Neural progenitor cell (in vitro differentiated cells): ENCODE data around the gene FOXJ1. TPM values are rescaled to one million over a fixed set of nuclear protein-coding genes. Genes with fewer than 3 reads are reported as not detected.
A peak's percentile ranks its signal among the peaks of the same experiment; 100 is the strongest.
"Not testable (repeated sequence)": the region's sequence is repeated elsewhere in the genome, so short reads cannot be mapped to it uniquely, and the experiment has no call there.

Experiments used
- DNase-seq: peaks from one replicate; pipeline ENCODE4 v3.0.0-alpha.2; 2016; ENCODE audit warnings: low spot score
- H2AFZ ChIP-seq: fragments of 200-600 bp; sonication (generic); replicated peaks from 2 replicates; pipeline ENCODE4 v1.6.1; 2016; ENCODE audit warnings: antibody characterized with exemption
- H3F3A ChIP-seq: fragments of 200-600 bp; sonication (generic); 2 replicates; pipeline ENCODE4 v1.6.1; 2016; ENCODE audit warnings: antibody characterized with exemption, low read depth
- H3K27ac ChIP-seq: fragments of 200-600 bp; sonication (generic); 2 replicates; pipeline ENCODE4 v1.5.1; 2016; ENCODE audit warnings: mild to moderate bottlenecking
- H3K27me3 ChIP-seq: fragments of 200-600 bp; sonication (generic); 2 replicates; pipeline ENCODE4 v1.6.1; 2016; ENCODE audit warnings: mild to moderate bottlenecking, moderate library complexity
- H3K36me3 ChIP-seq: fragments of 200-600 bp; sonication (generic); 2 replicates; pipeline ENCODE4 v1.5.1; 2016
- H3K4me1 ChIP-seq: fragments of 200-600 bp; sonication (generic); 2 replicates; pipeline ENCODE4 v1.6.1; 2016; ENCODE audit warnings: mixed run types
- H3K4me2 ChIP-seq: fragments of 200-600 bp; sonication (generic); 2 replicates; pipeline ENCODE4 v1.6.1; 2016
- H3K4me3 ChIP-seq: fragments of 200-600 bp; sonication (generic); 2 replicates; pipeline ENCODE4 v1.5.1; 2016
- H3K79me2 ChIP-seq: fragments of 200-600 bp; sonication (generic); 2 replicates; pipeline ENCODE4 v1.6.1; 2016; ENCODE audit warnings: low read depth
- H3K9ac ChIP-seq: fragments of 200-600 bp; sonication (generic); 2 replicates; pipeline ENCODE4 v1.6.1; 2016
- H3K9me3 ChIP-seq: fragments of 200-600 bp; sonication (generic); 2 replicates; pipeline ENCODE4 v1.5.1; 2016; ENCODE audit warnings: low read depth
- H4K20me1 ChIP-seq: fragments of 200-600 bp; sonication (generic); 2 replicates; pipeline ENCODE4 v1.6.1; 2016; ENCODE audit warnings: low read depth
- H3K27ac Mint-ChIP-seq: 3 replicates; pipeline ENCODE4 v1.8.0; 2021; ENCODE audit warnings: mixed read lengths
- H3K27me3 Mint-ChIP-seq: 2 replicates; pipeline ENCODE4 v1.8.0; 2022; ENCODE audit warnings: low read depth, mild to moderate bottlenecking, inconsistent platforms, moderate library complexity, mixed read lengths; ENCODE audit not compliant: insufficient read depth
- H3K36me3 Mint-ChIP-seq: 3 replicates; pipeline ENCODE4 v1.8.0; 2021; ENCODE audit warnings: mixed read lengths
- H3K4me1 Mint-ChIP-seq: 3 replicates; pipeline ENCODE4 v1.8.0; 2021; ENCODE audit warnings: mixed read lengths
- H3K4me3 Mint-ChIP-seq: 3 replicates; pipeline ENCODE4 v1.8.0; 2021; ENCODE audit warnings: mild to moderate bottlenecking, moderate library complexity, mixed read lengths
- H3K9me3 Mint-ChIP-seq: 3 replicates; pipeline ENCODE4 v1.8.0; 2020; ENCODE audit warnings: mixed read lengths
- CTCF ChIP-seq: fragments of 200-600 bp; sonication (generic); IDR thresholded peaks from 2 replicates; pipeline ENCODE4 v1.5.1; 2017; ENCODE audit warnings: antibody characterized with exemption, mild to moderate bottlenecking
- EZH2 ChIP-seq: fragments of 200-600 bp; sonication (generic); IDR thresholded peaks from 2 replicates; pipeline ENCODE4 v1.6.1; 2017; ENCODE audit warnings: antibody characterized with exemption, mild to moderate bottlenecking, moderate library complexity
- EZH2phosphoT487 ChIP-seq: fragments of 200-600 bp; sonication (generic); IDR thresholded peaks from 2 replicates; pipeline ENCODE4 v1.6.1; 2017; ENCODE audit warnings: antibody characterized with exemption
- total RNA-seq: library from RNA; depleted of rRNA; stranded (reverse); fragments of >200 nt; gene quantifications from 2 replicates; pipeline ENCODE4 v1.2.3, GENCODE V29; 2015; ENCODE audit warnings: low replicate concordance

Gene FOXJ1
- total RNA-seq, 1 donor from 2014 or later, result 0.49 TPM

GRCh38 chr17:76188213-76189016, 47.4 kb upstream of the FOXJ1 start:
- TF ChIP-seq EZH2, result no peak
- TF ChIP-seq CTCF, result no peak
- no peak for TF ChIP-seq EZH2phosphoT487
- no peaks in the 10 kb centered on the region for H3K27me3 Mint-ChIP-seq
- H3K9me3 Mint-ChIP-seq, result no peaks in the 10 kb centered on the region
- Histone ChIP-seq H3K27me3 (no peaks in the 10 kb centered on the region), H3K4me3 (no peak overlapping the region), H3K27ac (no peak overlapping the region), H2AFZ (no peak overlapping the region), H3K4me1 (peaks cover 4% of the 10 kb centered on the region), H3F3A (peaks cover 10% of the 10 kb centered on the region), H3K4me2 (no peak overlapping the region), H3K79me2 (no peaks in the 10 kb centered on the region), H3K9ac (no peak overlapping the region), H3K9me3 (no peaks in the 10 kb centered on the region), H4K20me1 (peaks cover 5% of the 10 kb centered on the region), H3K36me3 (no peaks in the 10 kb centered on the region)
- no peak overlapping the region for H3K4me3 Mint-ChIP-seq
- H3K27ac Mint-ChIP-seq, result no peak overlapping the region
- peaks cover 18% of the 10 kb centered on the region for H3K4me1 Mint-ChIP-seq
- H3K36me3 Mint-ChIP-seq, result peaks cover 3% of the 10 kb centered on the region
- no peak for DNase-seq

- not testable (repeated sequence) for H3K27me3 Mint-ChIP-seq, H3K4me3 Mint-ChIP-seq, H3K27ac ChIP-seq, H3K27me3 ChIP-seq, H3K36me3 Mint-ChIP-seq, H3K9me3 ChIP-seq, H3K4me3 ChIP-seq, H3K36me3 ChIP-seq, DNase-seq, H3K4me1 ChIP-seq, H3K79me2 ChIP-seq, H4K20me1 ChIP-seq, H3K9me3 Mint-ChIP-seq, H3F3A ChIP-seq, H3K27ac Mint-ChIP-seq, H3K9ac ChIP-seq, H2AFZ ChIP-seq, H3K4me2 ChIP-seq
- H3K4me1 Mint-ChIP-seq, result peaks cover 10% of the 10 kb centered on the region
These were observed 45.7 kb upstream of the FOXJ1 start for GRCh38 chr17:76186774-76187173.

GRCh38 chr17:76184290-76184689, 43.2 kb upstream of the FOXJ1 start:
- no peaks in the 10 kb centered on the region for H3K36me3 ChIP-seq
- no peaks in the 10 kb centered on the region for H3F3A ChIP-seq
- H3K36me3 Mint-ChIP-seq, result peaks cover 3% of the 10 kb centered on the region
- H3K4me2 ChIP-seq, result no peak overlapping the region
- H3K9me3 Mint-ChIP-seq, result no peaks in the 10 kb centered on the region
- no peak overlapping the region for H2AFZ ChIP-seq
- H3K79me2 ChIP-seq, result no peaks in the 10 kb centered on the region
- no peaks in the 10 kb centered on the region for H3K9me3 ChIP-seq
- H3K27ac Mint-ChIP-seq, result no peak overlapping the region
- DNase-seq, result no peak
- H3K9ac ChIP-seq, result no peak overlapping the region
- no peaks in the 10 kb centered on the region for H4K20me1 ChIP-seq
- peaks cover 9% of the 10 kb centered on the region for H3K4me1 Mint-ChIP-seq
- no peak overlapping the region for H3K4me3 Mint-ChIP-seq
- H3K27me3 ChIP-seq, result no peaks in the 10 kb centered on the region
- no peaks in the 10 kb centered on the region for H3K27me3 Mint-ChIP-seq
- H3K4me3 ChIP-seq, result no peak overlapping the region
- H3K27ac ChIP-seq, result no peak overlapping the region
- H3K4me1 ChIP-seq, result peaks cover 2% of the 10 kb centered on the region
- TF ChIP-seq EZH2phosphoT487 (no peak), CTCF (no peak), EZH2 (no peak)

- Histone ChIP-seq H3F3A (no peaks in the 10 kb centered on the region), H4K20me1 (no peaks in the 10 kb centered on the region), H3K4me1 (peaks cover 2% of the 10 kb centered on the region), H3K4me2 (no peak overlapping the region), H3K27ac (no peak overlapping the region), H2AFZ (no peak overlapping the region), H3K4me3 (no peak overlapping the region), H3K27me3 (no peaks in the 10 kb centered on the region), H3K9me3 (no peaks in the 10 kb centered on the region), H3K79me2 (no peaks in the 10 kb centered on the region), H3K36me3 (no peaks in the 10 kb centered on the region), H3K9ac (no peak overlapping the region)
- TF ChIP-seq EZH2phosphoT487 (no peak), CTCF (peak; percentile 94)
- Mint-ChIP-seq H3K27ac (no peak overlapping the region), H3K9me3 (no peaks in the 10 kb centered on the region), H3K4me1 (peaks cover 9% of the 10 kb centered on the region), H3K36me3 (no peaks in the 10 kb centered on the region), H3K4me3 (no peak overlapping the region), H3K27me3 (no peaks in the 10 kb centered on the region)
- DNase-seq, result peak; percentile 87
These were observed 41.1 kb upstream of the FOXJ1 start for GRCh38 chr17:76182016-76182764.
